HepG2 (cell line): ENCODE results near the gene ALOX15. TPM values are rescaled to one million over a fixed set of nuclear protein-coding genes. Genes with fewer than 3 reads are reported as not detected.
"Not testable (repeated sequence)": the region's sequence is repeated elsewhere in the genome, so short reads cannot be mapped to it uniquely, and the experiment has no call there.

Experiments
- ATAC-seq: fragments of 200-7000 bp; cut with Tn5 transposase; 3 replicates; pipeline ENCODE4 v1.9.1; 2020; ENCODE audit warnings: mild to moderate bottlenecking, moderate library complexity
- BruUV-seq: library from RNA; stranded (reverse); fragments of 400-500 nt; replicated peaks from 2 replicates; lab custom pipeline; 2021; lab: Mats Ljungman, UMichigan
- CTCF ChIA-PET: fragments of 300-600 bp; formaldehyde crosslinking; extraction: SDS; loops from one replicate; lab custom pipeline; 2021; ENCODE audit warnings: low total read pairs, inconsistent platforms, low intra/inter-chr PET ratio; lab: Yijun Ruan, JAX
- POLR2A ChIA-PET: fragments of 350-600 bp; sonication (Branson Sonifier 250); formaldehyde crosslinking; loops from one replicate; lab custom pipeline; 2020; ENCODE audit warnings: antibody characterized with exemption, inconsistent platforms; lab: Yijun Ruan, JAX
- DNase-seq: peaks from one replicate; pipeline ENCODE4 v3.0.0-alpha.2; 2015; ENCODE audit warnings: low spot score
- FAIRE-seq: peaks from 3 replicates; lab custom pipeline; 2011; peaks lifted over from hg19 to GRCh38; lab: Jason Lieb, UNC
- H2AFZ ChIP-seq: one replicate; pipeline ENCODE4 v1.6.1; 2011; ENCODE audit warnings: low read length, inconsistent platforms
- H3K27ac ChIP-seq: fragments of 300-600 bp; 3 replicates; pipeline ENCODE4 v1.8.0; 2011; ENCODE audit warnings: mixed run types, mild to moderate bottlenecking, mixed read lengths, low read length, inconsistent platforms; ENCODE audit not compliant: insufficient read depth; ENCODE audit errors: extremely low read length
- H3K27me3 ChIP-seq, 2 experiments: fragments of 200-600 bp in 1 of 2; 2 replicates in 1 of 2; 3 replicates in 1 of 2; pipeline versions ENCODE4 v1.6.0 to v1.8.0; 2011; ENCODE audit warnings: low read length in 2 of 2, mild to moderate bottlenecking in 2 of 2, moderate library complexity in 2 of 2, inconsistent platforms in 1 of 2; ENCODE audit not compliant: insufficient read depth in 2 of 2, control insufficient read depth in 1 of 2
- H3K36me3 ChIP-seq, 2 experiments: fragments of 200-600 bp in 1 of 2; replicated peaks in 1 of 2; 2 replicates in 1 of 2; 3 replicates in 1 of 2; pipeline versions ENCODE4 v1.5.1 to v1.8.0; 2011; ENCODE audit warnings: low read length in 2 of 2, inconsistent platforms in 1 of 2; ENCODE audit not compliant: insufficient read depth in 2 of 2, control insufficient read depth in 1 of 2
- H3K4me1 ChIP-seq: 2 replicates; pipeline ENCODE4 v1.5.1; 2012; ENCODE audit warnings: low read length, inconsistent platforms; ENCODE audit not compliant: insufficient read depth
- H3K4me2 ChIP-seq: 2 replicates; pipeline ENCODE4 v1.6.0; 2011; ENCODE audit warnings: low read depth, low read length, inconsistent platforms
- H3K4me3 ChIP-seq, 3 experiments: fragments of 200-600 bp in 1 of 3; sonication (generic), shearing (Covaris generic) in 1 of 3; replicated peaks in 1 of 3; 2 replicates each; pipeline ENCODE4 v1.5.1; 2011 to 2016; ENCODE audit warnings: low read length in 3 of 3, inconsistent platforms in 2 of 3, low read depth in 2 of 3, mild to moderate bottlenecking in 2 of 3, control low read depth in 1 of 3, mixed read lengths in 1 of 3; ENCODE audit not compliant: insufficient read depth in 1 of 3
- H3K79me2 ChIP-seq: one replicate; pipeline ENCODE4 v1.6.1; 2011; ENCODE audit warnings: low read length, inconsistent platforms; ENCODE audit not compliant: insufficient read depth
- H3K9ac ChIP-seq: 2 replicates; pipeline ENCODE4 v1.6.0; 2011; ENCODE audit warnings: mild to moderate bottlenecking, low read depth, low read length, inconsistent platforms; ENCODE audit not compliant: insufficient read depth
- H3K9me3 ChIP-seq: 2 replicates; pipeline ENCODE4 v1.5.1; 2012; ENCODE audit warnings: mild to moderate bottlenecking, low read length
- H4K20me1 ChIP-seq: 2 replicates; pipeline ENCODE4 v1.6.0; 2011; ENCODE audit warnings: inconsistent platforms, mild to moderate bottlenecking, low read length, moderate library complexity; ENCODE audit not compliant: insufficient read depth
- AGO2 ChIP-seq: fragments of 200-400 bp; formaldehyde crosslinking; optimal IDR thresholded peaks from 2 replicates; pipeline ENCODE3; 2017; ENCODE audit warnings: mild to moderate bottlenecking, low read depth, low read length, moderate library complexity
- MIER2 ChIP-seq: IDR thresholded peaks from 2 replicates; pipeline ENCODE4 v1.6.1; 2016; ENCODE audit warnings: missing biosample characterization, missing genetic modification reagents
- RBFOX2 ChIP-seq: fragments of 200-400 bp; formaldehyde crosslinking; IDR thresholded peaks from 2 replicates; pipeline ENCODE4 v1.6.1; 2017; ENCODE audit warnings: low read depth, mild to moderate bottlenecking, low read length
- ZNF576 ChIP-seq: sonication (generic); formaldehyde crosslinking; IDR thresholded peaks from 2 replicates; pipeline ENCODE4 v1.4.0; 2020; ENCODE audit warnings: mild to moderate bottlenecking, missing genetic modification reagents
- ZNF616 ChIP-seq: sonication (generic); formaldehyde crosslinking; IDR thresholded peaks from 2 replicates; pipeline ENCODE4 v1.5.0; 2020; ENCODE audit warnings: low read depth, mild to moderate bottlenecking, missing genetic modification reagents
- WGBS: methylation state at CpG from one replicate; pipeline ENCODE4 v1.1.6; 2017; ENCODE audit warnings: low lambda C conversion rate; 5-methylcytosine and 5-hydroxymethylcytosine counted together
- in situ Hi-C: cut with HindIII; loops from 2 replicates; pipeline ENCODE4 v1.10.0; 2017; ENCODE audit warnings: low pct_unique_long_range_greater_than_20kb; ENCODE audit not compliant: extremely low pct_ligation_motif_present
- intact Hi-C: fragments of 100-400 bp; cut with micrococcal nuclease; formaldehyde crosslinking; loops from one replicate; pipeline ENCODE4 v1.10.0; 2022; ENCODE audit not compliant: unreplicated experiment
- polyA plus RNA-seq, 8 experiments: library from polyadenylated mRNA; depleted of rRNA in 3 of 8; stranded (reverse) in 7 of 8; unstranded in 1 of 8; fragments of >200 nt; fragmentation: Illumina TruSeq in 4 of 8; extraction: Trizol in 4 of 8; gene quantifications; 2 replicates each; pipeline versions ENCODE4 v1.2.1 to v1.2.3, GENCODE V29; 2011 to 2016; ENCODE audit warnings: low read depth in 4 of 8, missing spikeins in 1 of 8, mixed read lengths in 1 of 8; ENCODE audit not compliant: insufficient read depth in 1 of 8
- total RNA-seq, 5 experiments: library from RNA; depleted of rRNA; stranded (reverse); fragments of >200 nt; fragmentation: Illumina TruSeq; extraction: Trizol; gene quantifications; 2 replicates each; pipeline ENCODE4 v1.2.3, GENCODE V29; 2016; ENCODE audit warnings: low read depth in 1 of 5

Gene ALOX15
- total and polyA plus RNA-seq, 2 of the 13 experiments (the other 11 are each of a cell fraction or from before 2014, with no cell fraction given): 0.04 TPM; not detected in 1

- not testable (repeated sequence) for ATAC-seq
These were observed 45.7 kb downstream of the ALOX15 start for GRCh38 chr17:4595685-4596342.

GRCh38 chr17:4594931-4595684 lies 46.4 kb downstream of the ALOX15 start:
- TF ChIP-seq AGO2 (peak; percentile 63), ZNF576 (CRISPR knock-in tag) (no peak), RBFOX2 (0 out of 2 replicates have a peak, but pooled peaks have one; percentile 27), ZNF616 (CRISPR knock-in tag) (no peak), MIER2 (CRISPR knock-in tag) (no peak)
- H3K4me3 ChIP-seq: no peak overlapping the region
- peaks cover 22% of the 10 kb centered on the region for H3K4me1 ChIP-seq
- H3K27ac ChIP-seq: no peak overlapping the region
- H3K4me2 ChIP-seq: no peak overlapping the region
- ChIA-PET CTCF (no interaction called here), POLR2A (no interaction called here)
- no peak overlapping the region for H2AFZ ChIP-seq
- H3K9me3 ChIP-seq: no peaks in the 10 kb centered on the region
- no peak for ATAC-seq
- in situ Hi-C loops: no loop called here
- no peaks in the 10 kb centered on the region for H3K79me2 ChIP-seq
- H3K27me3 ChIP-seq: peaks cover 0 to 2% of the 10 kb centered on the region in 2 experiments; a peak in 1 of 5 replicates
- intact Hi-C loops: no loop called here
- no peak for FAIRE-seq
- no TSS peak for BruUV-seq
- H3K9ac ChIP-seq: no peak overlapping the region
- no peak for DNase-seq
- no peaks in the 10 kb centered on the region for H4K20me1 ChIP-seq
- WGBS: 76% methylated on average over 19 of the region's 29 CpGs
- H3K36me3 ChIP-seq: no peaks in the 10 kb centered on the region

More at GRCh38 chr17:4595685-4596342, 45.7 kb downstream of the ALOX15 start:
- H3K9ac ChIP-seq, H3K27ac ChIP-seq, H3K4me2 ChIP-seq, BruUV-seq, H2AFZ ChIP-seq, H4K20me1 ChIP-seq, H3K27me3 ChIP-seq, in situ Hi-C loops, H3K79me2 ChIP-seq, DNase-seq, POLR2A ChIA-PET, FAIRE-seq, H3K36me3 ChIP-seq, intact Hi-C loops, CTCF ChIA-PET, H3K4me3 ChIP-seq, H3K9me3 ChIP-seq: not testable (repeated sequence)
- WGBS: 67% methylated on average over 10 of the region's 23 CpGs
- peaks cover 29% of the 10 kb centered on the region for H3K4me1 ChIP-seq
